ENCODE results near the gene LRFN2.

- TF ChIP-seq POLR2A (IDR thresholded peaks at IDR 0.05) (no peak), CTCF (IDR thresholded peaks at IDR 0.05) (no peak)
Observed at GRCh38 chr6:40535110-40535818, 51.9 kb downstream of the LRFN2 start.
